Measurements from ENCODE around the gene P2RY8.

The P2RY8 gene

DNA sequence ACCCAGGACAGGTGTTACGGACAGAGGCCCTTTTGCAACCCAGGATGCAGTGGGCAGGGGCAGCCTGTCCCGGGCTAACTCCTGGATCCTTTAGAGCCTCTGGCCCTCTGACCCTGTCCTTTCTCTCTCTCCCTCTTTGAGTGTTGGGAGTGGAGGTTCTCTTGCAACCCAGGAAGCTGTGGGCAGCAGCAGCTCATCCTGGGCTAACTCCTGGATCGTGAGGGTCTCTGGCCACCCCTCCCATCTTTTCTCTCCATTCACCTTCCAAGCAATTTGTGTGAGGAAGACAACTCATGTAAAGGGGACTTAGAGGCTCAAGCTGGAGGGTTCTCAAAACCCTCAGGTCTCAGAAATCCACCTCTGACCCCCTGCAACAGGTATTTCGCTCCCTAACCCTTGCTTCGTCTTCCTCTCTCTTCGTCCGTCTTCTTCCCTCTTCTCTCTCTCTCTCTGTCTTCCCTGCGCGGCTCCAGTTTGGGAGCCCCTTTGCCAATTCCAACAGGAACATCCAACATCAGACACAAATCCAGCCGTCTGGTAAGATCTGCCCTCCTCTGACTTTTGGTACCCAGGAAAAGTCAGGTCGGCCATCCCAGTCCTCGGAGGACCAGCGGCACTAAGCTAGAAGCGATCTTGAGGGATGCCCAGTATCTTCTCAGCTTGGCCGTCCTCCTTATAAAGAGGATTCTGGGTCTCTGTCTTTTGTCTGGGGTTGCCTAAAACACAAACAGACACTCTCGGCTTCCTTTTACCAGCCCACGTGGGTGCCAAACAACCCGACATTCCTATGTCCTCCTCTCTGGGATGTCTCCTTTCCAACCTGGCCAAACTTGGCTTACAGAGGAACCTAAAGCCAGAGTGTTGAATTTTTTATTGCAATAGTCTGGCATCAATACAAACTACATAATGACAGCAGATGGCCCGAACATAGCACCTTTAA lies 92.2 kb downstream of the P2RY8 start:
- H3K9ac ChIP-seq = no peak overlapping the region
- H4K20me1 ChIP-seq = peaks cover 0 to 10% (median 0%) of the 10 kb centered on the region in 11 experiments; a peak in 5 of 22 replicates
- no peak overlapping the region for H3K27ac ChIP-seq
- H3K4me3 ChIP-seq = peak overlapping the region in 2 of 10 experiments; percentile 8; a peak in 2 of 20 replicates
- H3K36me3 ChIP-seq = peaks cover 58 to 91% (median 82%) of the 10 kb centered on the region in 11 experiments
- TF ChIP-seq Cebpa-rat (IDR thresholded peaks at IDR 0.05) = no peak
- H3K4me2 ChIP-seq = no peak overlapping the region
- no peaks in the 10 kb centered on the region for H3K27me3 ChIP-seq
- peaks cover 0 to 16% (median 11%) of the 10 kb centered on the region in 10 experiments; a peak in 15 of 20 replicates for H3K4me1 ChIP-seq
- peaks cover 70 to 91% (median 85%) of the 10 kb centered on the region in 11 experiments for H3K9me3 ChIP-seq (replicated peaks in 1 of 11)

DNA sequence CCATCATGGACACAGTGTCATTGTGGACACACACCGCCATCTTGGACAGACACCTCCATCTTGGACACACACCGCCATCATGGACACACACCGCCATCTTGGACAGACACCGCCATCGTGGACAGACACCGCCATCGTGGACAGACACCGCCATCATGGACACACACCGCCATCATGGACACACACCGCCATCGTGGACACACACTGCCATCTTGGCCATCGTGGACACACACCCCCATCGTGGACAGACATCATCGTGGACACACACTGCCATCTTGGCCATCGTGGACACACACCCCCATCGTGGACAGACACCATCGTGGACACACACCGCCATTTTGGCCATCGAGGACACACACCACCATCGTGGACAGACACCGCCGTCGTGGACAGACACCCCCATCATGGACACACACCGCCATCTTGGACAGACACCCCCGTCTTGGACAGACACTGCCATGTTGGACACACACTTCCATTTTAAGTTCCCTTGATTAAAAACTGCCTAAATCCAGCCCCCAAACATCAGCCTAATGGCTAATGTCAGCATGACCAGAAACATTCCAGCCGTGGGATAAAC lies 93.4 kb downstream of the P2RY8 start:
- TF ChIP-seq Cebpa-rat (IDR thresholded peaks at IDR 0.05) = no peak

GRCh38 chrX:1442724-1443367 lies 94.1 kb downstream of the P2RY8 start:
- peaks cover 0 to 16% (median 11%) of the 10 kb centered on the region in 10 experiments; a peak in 15 of 20 replicates for H3K4me1 ChIP-seq
- no peak overlapping the region for H3K27ac ChIP-seq
- no peak overlapping the region for H3K9ac ChIP-seq
- peaks cover 0 to 10% (median 0%) of the 10 kb centered on the region in 11 experiments; a peak in 5 of 22 replicates for H4K20me1 ChIP-seq
- H3K27me3 ChIP-seq = no peaks in the 10 kb centered on the region
- H3K4me3 ChIP-seq = no peak overlapping the region
- H3K36me3 ChIP-seq = peaks cover 64 to 91% (median 83%) of the 10 kb centered on the region in 11 experiments
- H3K4me2 ChIP-seq = no peak overlapping the region
- peaks cover 65 to 91% (median 85%) of the 10 kb centered on the region in 11 experiments for H3K9me3 ChIP-seq (replicated peaks in 1 of 11)
- no peak for TF ChIP-seq Cebpa-rat (IDR thresholded peaks at IDR 0.05)

More for the DNA sequence above, 93.4 kb downstream of the P2RY8 start:
- H4K20me1 ChIP-seq = peaks cover 0 to 10% (median 0%) of the 10 kb centered on the region in 11 experiments; a peak in 5 of 22 replicates
- peaks cover 72 to 91% (median 85%) of the 10 kb centered on the region in 11 experiments for H3K9me3 ChIP-seq (replicated peaks in 1 of 11)
- no peak overlapping the region for H3K9ac ChIP-seq
- H3K4me3 ChIP-seq = no peak overlapping the region
- H3K36me3 ChIP-seq = peaks cover 61 to 91% (median 83%) of the 10 kb centered on the region in 11 experiments
- no peak overlapping the region for H3K27ac ChIP-seq
- peaks cover 0 to 16% (median 11%) of the 10 kb centered on the region in 10 experiments; a peak in 15 of 20 replicates for H3K4me1 ChIP-seq
- no peak overlapping the region for H3K4me2 ChIP-seq
- no peaks in the 10 kb centered on the region for H3K27me3 ChIP-seq

- no peak for TF ChIP-seq Cebpa-rat (IDR thresholded peaks at IDR 0.05)
- peaks cover 0 to 9% (median 6%) of the 10 kb centered on the region in 10 experiments; a peak in 15 of 20 replicates for H3K4me1 ChIP-seq
- H3K9ac ChIP-seq = no peak overlapping the region
- H4K20me1 ChIP-seq = peaks cover 0 to 10% (median 0%) of the 10 kb centered on the region in 11 experiments; a peak in 5 of 22 replicates
- no peaks in the 10 kb centered on the region for H3K27me3 ChIP-seq
- no peak overlapping the region for H3K27ac ChIP-seq
- no peak overlapping the region for H3K4me2 ChIP-seq
- H3K36me3 ChIP-seq = peaks cover 71 to 91% (median 85%) of the 10 kb centered on the region in 11 experiments
- no peak overlapping the region for H3K4me3 ChIP-seq
- H3K9me3 ChIP-seq (replicated peaks in 1 of 11) = peaks cover 58 to 91% (median 82%) of the 10 kb centered on the region in 11 experiments
Observed at GRCh38 chrX:1442016-1442665, 94.8 kb downstream of the P2RY8 start.

GRCh38 chrX:1440506-1440905 lies 96.5 kb downstream of the P2RY8 start:
- Histone ChIP-seq H3K27ac (no peak overlapping the region), H3K4me1 (no peaks in the 10 kb centered on the region), H3K4me3 (no peak overlapping the region), H3K36me3 (peaks cover 86 to 96% (median 92%) of the 10 kb centered on the region in 11 experiments), H3K27me3 (no peaks in the 10 kb centered on the region), H3K4me2 (no peak overlapping the region), H3K9ac (no peak overlapping the region), H3K9me3 (replicated peaks in 1 of 11) (peaks cover 51 to 84% (median 80%) of the 10 kb centered on the region in 11 experiments), H4K20me1 (peaks cover 0 to 10% (median 0%) of the 10 kb centered on the region in 11 experiments; a peak in 7 of 22 replicates)
- no peak for TF ChIP-seq Cebpa-rat (IDR thresholded peaks at IDR 0.05)

DNA sequence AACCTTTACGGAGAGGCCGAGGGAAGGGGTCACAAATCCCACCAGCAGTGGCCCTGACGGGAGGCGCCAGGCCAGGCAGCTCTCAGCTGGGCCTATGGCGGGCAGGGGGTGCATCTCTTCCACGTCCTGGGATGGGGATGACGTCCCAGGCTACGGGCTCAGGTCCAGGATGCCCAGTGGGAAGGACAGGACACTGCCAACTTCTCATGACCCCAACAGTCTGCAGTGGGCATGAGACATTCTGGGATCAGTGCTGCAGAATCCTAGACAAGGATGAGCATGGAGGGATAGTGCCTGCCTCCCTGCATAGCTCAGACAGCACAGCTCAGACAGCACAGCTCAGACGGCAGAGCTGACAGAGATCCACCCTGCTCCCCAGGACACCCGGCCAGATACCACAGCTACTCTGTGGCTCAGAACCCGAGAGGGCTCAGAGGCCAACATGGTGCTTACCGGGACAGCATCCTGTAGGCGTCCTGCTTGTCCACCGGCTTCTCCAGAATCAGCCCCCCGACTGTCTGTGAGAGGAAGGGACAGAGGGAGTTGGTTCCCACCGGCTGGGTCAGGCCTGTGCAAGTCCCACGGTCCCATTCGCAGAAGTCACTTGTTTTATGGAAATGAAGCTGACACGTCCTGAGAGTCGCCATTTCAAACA lies 101.6 kb downstream of the P2RY8 start:
- TF ChIP-seq Cebpa-rat (IDR thresholded peaks at IDR 0.05) = no peak
- H3K27me3 ChIP-seq = no peaks in the 10 kb centered on the region
- no peak overlapping the region for H3K4me3 ChIP-seq
- peaks cover 0 to 7% (median 0%) of the 10 kb centered on the region in 11 experiments; a peak in 2 of 22 replicates for H4K20me1 ChIP-seq
- H3K9me3 ChIP-seq (replicated peaks in 1 of 11) = peaks cover 13 to 40% (median 37%) of the 10 kb centered on the region in 11 experiments; a peak in 19 of 22 replicates
- no peaks in the 10 kb centered on the region for H3K4me1 ChIP-seq
- no peak overlapping the region for H3K4me2 ChIP-seq
- peaks cover 72 to 90% (median 87%) of the 10 kb centered on the region in 11 experiments for H3K36me3 ChIP-seq
- no peak overlapping the region for H3K27ac ChIP-seq
- H3K9ac ChIP-seq = no peak overlapping the region

GRCh38 chrX:1434871-1435240 lies 102.1 kb downstream of the P2RY8 start:
- peaks cover 71 to 90% (median 87%) of the 10 kb centered on the region in 11 experiments for H3K36me3 ChIP-seq
- no peak for TF ChIP-seq Cebpa-rat (IDR thresholded peaks at IDR 0.05)
- H3K9ac ChIP-seq = no peak overlapping the region
- peaks cover 11 to 35% (median 32%) of the 10 kb centered on the region in 11 experiments; a peak in 19 of 22 replicates for H3K9me3 ChIP-seq (replicated peaks in 1 of 11)
- peaks cover 0 to 7% (median 0%) of the 10 kb centered on the region in 11 experiments; a peak in 2 of 22 replicates for H4K20me1 ChIP-seq
- no peaks in the 10 kb centered on the region for H3K27me3 ChIP-seq
- no peak overlapping the region for H3K4me2 ChIP-seq
- H3K4me3 ChIP-seq = no peak overlapping the region
- H3K27ac ChIP-seq = no peak overlapping the region
- no peaks in the 10 kb centered on the region for H3K4me1 ChIP-seq

Measured in BLaER1 treated with 17β-estradiol and CSF1 and Interleukin-3, amounts not matched to agents 10 nM and 100 nM (cell line).